ENCODE results near the gene EPHA4. TPM values are rescaled to one million over a fixed set of nuclear protein-coding genes. Genes with fewer than 3 reads are reported as not detected.

EPHA4 gene
- polyA plus RNA-seq, 1 donor (not counting 4 experiments of a cell fraction or from before 2014, with no cell fraction given) = 9.0 TPM

DNA sequence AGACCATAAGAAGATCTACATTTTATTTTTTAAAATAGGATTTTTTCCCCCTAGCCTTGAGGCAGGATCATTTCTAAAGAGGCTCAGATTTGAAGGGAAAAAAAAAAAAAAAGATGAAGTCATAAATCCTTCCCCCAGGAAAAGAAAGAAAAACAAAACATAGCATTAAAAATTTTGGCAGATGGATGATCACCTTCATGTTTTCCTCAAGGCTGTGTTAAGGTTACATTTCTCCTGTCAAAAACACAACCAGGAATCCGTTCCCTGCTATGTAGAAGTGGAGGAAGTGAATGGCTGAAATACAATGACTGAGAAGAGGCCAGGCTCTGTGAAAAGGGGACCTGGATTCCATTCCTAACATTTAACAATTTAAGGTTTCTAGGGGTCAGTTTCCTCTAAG, 56.2 kb downstream of the EPHA4 start:
- dilution Hi-C loops (cut with MboI; ENCODE audit: extremely low pct_ligation_motif_present, low sequenced_read_pairs) = no loop called here
- no peak overlapping the region for H3K4me3 ChIP-seq (ENCODE audit: control insufficient read depth in 2 of 3, extremely low read depth in 1 of 3, insufficient read depth in 2 of 3, low read depth in 1 of 3, low read length in 3 of 3)
- no peaks in the 10 kb centered on the region for H3K79me2 ChIP-seq (ENCODE audit: control insufficient read depth, insufficient read depth, low read length)
- TF ChIP-seq EZH2 (IDR thresholded peaks at IDR 0.05; ENCODE audit: low read length) = no peak
- TF ChIP-seq, protein P1, sequence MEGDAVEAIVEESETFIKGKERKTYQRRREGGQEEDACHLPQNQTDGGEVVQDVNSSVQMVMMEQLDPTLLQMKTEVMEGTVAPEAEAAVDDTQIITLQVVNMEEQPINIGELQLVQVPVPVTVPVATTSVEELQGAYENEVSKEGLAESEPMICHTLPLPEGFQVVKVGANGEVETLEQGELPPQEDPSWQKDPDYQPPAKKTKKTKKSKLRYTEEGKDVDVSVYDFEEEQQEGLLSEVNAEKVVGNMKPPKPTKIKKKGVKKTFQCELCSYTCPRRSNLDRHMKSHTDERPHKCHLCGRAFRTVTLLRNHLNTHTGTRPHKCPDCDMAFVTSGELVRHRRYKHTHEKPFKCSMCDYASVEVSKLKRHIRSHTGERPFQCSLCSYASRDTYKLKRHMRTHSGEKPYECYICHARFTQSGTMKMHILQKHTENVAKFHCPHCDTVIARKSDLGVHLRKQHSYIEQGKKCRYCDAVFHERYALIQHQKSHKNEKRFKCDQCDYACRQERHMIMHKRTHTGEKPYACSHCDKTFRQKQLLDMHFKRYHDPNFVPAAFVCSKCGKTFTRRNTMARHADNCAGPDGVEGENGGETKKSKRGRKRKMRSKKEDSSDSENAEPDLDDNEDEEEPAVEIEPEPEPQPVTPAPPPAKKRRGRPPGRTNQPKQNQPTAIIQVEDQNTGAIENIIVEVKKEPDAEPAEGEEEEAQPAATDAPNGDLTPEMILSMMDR (optimal IDR thresholded peaks at IDR 0.05 in 1 of 3, IDR thresholded peaks at IDR 0.05 in 1 of 3, conservative IDR thresholded peaks at IDR 0.05 in 1 of 3; ENCODE audit: extremely low read depth in 1 of 3, insufficient read depth in 2 of 3, low read length in 3 of 3) = no peak
- H3K27me3 ChIP-seq (ENCODE audit: control insufficient read depth, extremely low read depth, insufficient read depth, low read length) = no peaks in the 10 kb centered on the region
- H3K4me2 ChIP-seq (ENCODE audit: control insufficient read depth, extremely low read depth, insufficient read depth, low read depth, low read length) = no peak overlapping the region
- H3K4me1 ChIP-seq (ENCODE audit: control insufficient read depth, extremely low read depth, insufficient read depth, low read length) = peaks cover 18% of the 10 kb centered on the region
- no peak overlapping the region for H2AFZ ChIP-seq (ENCODE audit: control insufficient read depth, low read length)
- FAIRE-seq = no peak
- H3K36me3 ChIP-seq (ENCODE audit: control insufficient read depth in 2 of 2, extremely low read depth in 1 of 2, insufficient read depth in 2 of 2, low read length in 2 of 2) = no peaks in the 10 kb centered on the region
- H3K9me1 ChIP-seq (ENCODE audit: control insufficient read depth, extremely low read depth, insufficient read depth, low read length) = no peaks in the 10 kb centered on the region
- no peak overlapping the region for H3K9ac ChIP-seq (ENCODE audit: control insufficient read depth, extremely low read depth, insufficient read depth, low read length)
- H4K20me1 ChIP-seq (ENCODE audit: control insufficient read depth, extremely low read depth, insufficient read depth, low read length) = no peaks in the 10 kb centered on the region
- DNase-seq (ENCODE audit: low read depth, low spot score) = no peak
- H3K9me3 ChIP-seq (ENCODE audit: control insufficient read depth, low read depth, low read length) = no peaks in the 10 kb centered on the region
- no peak overlapping the region for H3K27ac ChIP-seq (ENCODE audit: control insufficient read depth, insufficient read depth, low read length)

DNA sequence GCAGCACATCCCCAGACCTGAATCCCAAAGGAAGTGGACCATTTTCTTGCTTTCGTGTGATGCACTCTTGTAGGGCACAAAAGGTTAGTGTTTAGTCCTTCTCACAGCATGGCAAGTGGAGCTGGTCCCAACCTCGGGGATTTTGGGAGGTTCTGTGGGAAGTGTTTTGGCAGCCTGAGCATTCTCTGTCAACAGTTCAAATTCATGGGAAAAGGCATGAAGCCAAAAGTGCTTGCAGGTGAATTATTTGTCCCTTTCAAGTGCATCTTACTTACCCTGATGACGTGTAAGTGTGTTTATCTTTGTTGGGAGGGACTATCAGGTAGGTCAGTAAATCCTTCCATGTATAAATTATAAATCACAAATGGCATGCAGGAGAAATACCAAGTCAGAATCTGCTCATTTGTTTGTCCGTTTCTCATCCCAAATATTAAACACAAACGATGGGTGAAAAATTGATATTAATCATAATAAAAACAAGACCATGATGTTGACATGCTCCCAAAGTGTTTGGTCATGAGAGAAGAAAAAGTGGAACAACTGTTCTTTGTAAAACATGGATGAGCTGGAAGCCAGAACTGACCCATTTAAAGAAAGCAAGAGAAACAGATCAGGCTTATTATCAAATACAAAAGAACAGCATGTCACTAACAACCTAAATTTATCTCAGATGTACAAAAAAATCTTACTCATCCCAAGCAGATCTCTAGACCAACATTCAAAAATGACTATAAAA, 57.6 kb downstream of the EPHA4 start:
- no peak overlapping the region for H2AFZ ChIP-seq (ENCODE audit: control insufficient read depth, low read length)
- TF ChIP-seq, protein P1 (optimal IDR thresholded peaks at IDR 0.05 in 1 of 3, IDR thresholded peaks at IDR 0.05 in 1 of 3, conservative IDR thresholded peaks at IDR 0.05 in 1 of 3; ENCODE audit: extremely low read depth in 1 of 3, insufficient read depth in 2 of 3, low read length in 3 of 3) = no peak
- no peak for TF ChIP-seq EZH2 (IDR thresholded peaks at IDR 0.05; ENCODE audit: low read length)
- no peak overlapping the region for H3K27ac ChIP-seq (ENCODE audit: control insufficient read depth, insufficient read depth, low read length)
- H3K9me1 ChIP-seq (ENCODE audit: control insufficient read depth, extremely low read depth, insufficient read depth, low read length) = no peaks in the 10 kb centered on the region
- H3K9ac ChIP-seq (ENCODE audit: control insufficient read depth, extremely low read depth, insufficient read depth, low read length) = no peak overlapping the region
- no peak overlapping the region for H3K4me2 ChIP-seq (ENCODE audit: control insufficient read depth, extremely low read depth, insufficient read depth, low read depth, low read length)
- H3K4me1 ChIP-seq (ENCODE audit: control insufficient read depth, extremely low read depth, insufficient read depth, low read length) = peaks cover 18% of the 10 kb centered on the region
- no peaks in the 10 kb centered on the region for H4K20me1 ChIP-seq (ENCODE audit: control insufficient read depth, extremely low read depth, insufficient read depth, low read length)
- no peaks in the 10 kb centered on the region for H3K27me3 ChIP-seq (ENCODE audit: control insufficient read depth, extremely low read depth, insufficient read depth, low read length)
- no peaks in the 10 kb centered on the region for H3K36me3 ChIP-seq (ENCODE audit: control insufficient read depth in 2 of 2, extremely low read depth in 1 of 2, insufficient read depth in 2 of 2, low read length in 2 of 2)
- FAIRE-seq (no peak), DNase-seq (ENCODE audit: low read depth, low spot score) (no peak)
- no peaks in the 10 kb centered on the region for H3K9me3 ChIP-seq (ENCODE audit: control insufficient read depth, low read depth, low read length)
- H3K79me2 ChIP-seq (ENCODE audit: control insufficient read depth, insufficient read depth, low read length) = no peaks in the 10 kb centered on the region
- dilution Hi-C loops (cut with MboI; ENCODE audit: extremely low pct_ligation_motif_present, low sequenced_read_pairs) = no loop called here
- H3K4me3 ChIP-seq (ENCODE audit: control insufficient read depth in 2 of 3, extremely low read depth in 1 of 3, insufficient read depth in 2 of 3, low read depth in 1 of 3, low read length in 3 of 3) = no peak overlapping the region

All from keratinocyte (primary cell).